ENCODE measurements around the gene CKAP2L. TPM values are rescaled to one million over a fixed set of nuclear protein-coding genes. Genes with fewer than 3 reads are reported as not detected.
A peak's percentile ranks its signal among the peaks of the same experiment; 100 is the strongest.

CKAP2L gene
- total RNA-seq, 4 donors from 2014 or later = 4.3 to 14.4 (median 6.7) TPM

DNA sequence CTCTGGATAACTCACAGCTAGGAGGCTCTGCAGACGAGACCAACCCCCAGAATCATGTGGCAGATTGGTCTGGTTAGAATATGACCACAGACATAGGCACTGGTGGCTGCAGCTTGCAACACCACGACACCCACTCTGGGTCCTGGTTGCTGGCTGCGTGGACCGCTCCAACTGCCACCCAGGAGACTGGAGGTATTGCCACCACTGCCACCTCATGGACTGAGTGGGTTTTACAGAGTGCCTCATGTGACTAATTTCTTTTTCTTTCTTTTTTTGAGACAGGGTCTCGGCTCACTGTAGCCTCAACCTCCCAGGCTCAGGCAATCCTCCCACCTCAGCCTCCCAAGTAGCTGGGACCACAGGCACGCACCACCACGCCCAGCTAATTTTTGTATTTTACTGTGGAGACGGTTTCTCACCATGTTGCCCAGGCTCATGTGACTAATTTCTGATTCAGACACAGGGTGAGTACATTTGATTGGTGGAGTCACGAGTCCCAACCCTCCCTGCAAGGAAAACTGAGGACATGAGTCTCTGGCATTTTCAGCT, 73.5 kb downstream of the CKAP2L start:
- peak overlapping the region in 3 of 4 donors; percentile 9 to 39 (median 21) for H3K4me3 ChIP-seq
- no peaks in the 10 kb centered on the region for H3K36me3 ChIP-seq
- H3K4me1 ChIP-seq = peaks cover 4 to 31% (median 17%) of the 10 kb centered on the region in 3 donors
- DNase-seq = peak; percentile 27
- H3K9me3 ChIP-seq = no peaks in the 10 kb centered on the region
- peak overlapping the region; percentile 6 to 46 (median 25) for H3K27ac ChIP-seq
- TF ChIP-seq, protein P1, sequence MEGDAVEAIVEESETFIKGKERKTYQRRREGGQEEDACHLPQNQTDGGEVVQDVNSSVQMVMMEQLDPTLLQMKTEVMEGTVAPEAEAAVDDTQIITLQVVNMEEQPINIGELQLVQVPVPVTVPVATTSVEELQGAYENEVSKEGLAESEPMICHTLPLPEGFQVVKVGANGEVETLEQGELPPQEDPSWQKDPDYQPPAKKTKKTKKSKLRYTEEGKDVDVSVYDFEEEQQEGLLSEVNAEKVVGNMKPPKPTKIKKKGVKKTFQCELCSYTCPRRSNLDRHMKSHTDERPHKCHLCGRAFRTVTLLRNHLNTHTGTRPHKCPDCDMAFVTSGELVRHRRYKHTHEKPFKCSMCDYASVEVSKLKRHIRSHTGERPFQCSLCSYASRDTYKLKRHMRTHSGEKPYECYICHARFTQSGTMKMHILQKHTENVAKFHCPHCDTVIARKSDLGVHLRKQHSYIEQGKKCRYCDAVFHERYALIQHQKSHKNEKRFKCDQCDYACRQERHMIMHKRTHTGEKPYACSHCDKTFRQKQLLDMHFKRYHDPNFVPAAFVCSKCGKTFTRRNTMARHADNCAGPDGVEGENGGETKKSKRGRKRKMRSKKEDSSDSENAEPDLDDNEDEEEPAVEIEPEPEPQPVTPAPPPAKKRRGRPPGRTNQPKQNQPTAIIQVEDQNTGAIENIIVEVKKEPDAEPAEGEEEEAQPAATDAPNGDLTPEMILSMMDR (IDR thresholded peaks at IDR 0.05) = peak; percentile 51 to 87 (median 75)
- no peak for TF ChIP-seq POLR2A (IDR thresholded peaks at IDR 0.05)
- H3K27me3 ChIP-seq = no peaks in the 10 kb centered on the region
- WGBS, 2 donors = 19 to 28% methylated on average over 9 of the region's 9 CpGs
- intact Hi-C loops (cut with DNase I) = no loop called here

DNA sequence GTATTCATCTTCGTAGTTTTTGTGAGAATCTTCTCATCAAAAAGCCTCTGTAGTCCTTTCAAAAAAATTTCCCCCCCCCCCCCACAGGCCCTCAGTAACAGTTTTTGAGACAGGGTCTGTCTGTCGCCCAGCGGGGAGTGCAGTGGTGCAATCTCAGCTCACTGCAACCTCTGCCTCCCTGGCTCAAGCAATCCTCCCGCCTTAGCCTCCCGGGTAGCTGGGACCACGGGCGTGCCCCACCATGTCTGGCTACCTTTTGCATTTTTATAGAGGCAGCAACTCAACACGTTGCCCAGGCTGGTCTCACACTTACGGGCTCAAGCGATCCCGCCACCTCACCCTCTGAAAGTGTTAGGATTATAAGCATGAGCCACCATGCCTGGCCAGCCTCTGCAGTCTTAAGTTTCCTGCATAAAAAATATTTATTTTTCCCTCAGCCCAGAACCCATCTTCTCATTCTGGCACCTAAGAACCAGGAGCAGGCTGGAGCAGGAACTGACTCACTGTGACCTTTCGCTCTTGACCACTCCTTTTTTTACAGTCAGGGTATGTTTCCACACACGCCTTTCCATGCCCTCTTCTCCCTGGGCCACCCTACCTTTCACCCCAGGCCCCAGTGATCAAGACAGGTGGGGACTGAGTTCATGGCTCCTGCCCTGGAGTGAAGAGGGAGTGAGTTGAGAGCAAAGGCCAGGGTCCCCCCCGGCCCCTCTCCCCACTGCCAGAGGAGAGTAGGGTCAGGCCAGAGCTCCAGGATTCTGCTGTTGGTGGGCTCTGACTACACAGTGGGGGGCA, 76.1 kb downstream of the CKAP2L start:
- no peak for DNase-seq
- Histone ChIP-seq H3K27ac (no peak overlapping the region), H3K4me1 (peaks cover 4 to 38% (median 17%) of the 10 kb centered on the region in 3 donors), H3K27me3 (no peaks in the 10 kb centered on the region), H3K4me3 (no peak overlapping the region), H3K9me3 (no peaks in the 10 kb centered on the region), H3K36me3 (no peaks in the 10 kb centered on the region)
- intact Hi-C loops (cut with DNase I) = no loop called here
- TF ChIP-seq, protein P1 (IDR thresholded peaks at IDR 0.05) = no peak
- no peak for TF ChIP-seq POLR2A (IDR thresholded peaks at IDR 0.05)
- WGBS, 2 donors = 75 to 81% methylated on average over 11 to 14 of the region's 14 CpGs

DNA sequence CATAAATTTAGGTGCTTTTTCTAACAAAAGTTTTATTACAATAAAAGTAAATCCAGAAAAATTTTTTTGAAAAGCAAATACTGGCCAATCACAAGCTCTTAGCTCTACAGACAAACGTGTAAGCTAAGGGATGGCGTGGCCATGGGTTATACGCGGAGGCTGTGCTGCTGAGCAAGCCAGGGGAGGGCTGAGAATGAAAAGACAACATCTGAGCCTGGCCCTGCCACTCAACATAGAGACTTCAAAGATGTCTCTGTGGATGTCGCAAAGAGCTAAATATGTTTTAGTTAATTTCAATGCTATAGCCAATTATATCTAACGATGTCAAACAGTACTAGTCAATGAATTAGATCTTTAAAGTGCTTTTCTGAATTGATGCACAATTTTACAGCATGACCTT, 76.9 kb downstream of the CKAP2L start:
- Histone ChIP-seq H3K4me3 (no peak overlapping the region), H3K36me3 (no peaks in the 10 kb centered on the region), H3K27me3 (no peaks in the 10 kb centered on the region), H3K4me1 (peaks cover 0 to 36% (median 9%) of the 10 kb centered on the region in 3 donors), H3K9me3 (no peaks in the 10 kb centered on the region), H3K27ac (no peak overlapping the region)
- 87 to 89% methylated on average over 6 of the region's 6 CpGs for WGBS, 2 donors
- DNase-seq = no peak
- intact Hi-C loops (cut with DNase I) = no loop called here
- TF ChIP-seq POLR2A (IDR thresholded peaks at IDR 0.05) = no peak
- TF ChIP-seq, protein P1 (IDR thresholded peaks at IDR 0.05) = no peak

Other genes with a start within 250 kb of the CKAP2L start
- gene POLR1B, start 222.1 kb downstream of the CKAP2L start, total RNA-seq = 10 to 100 TPM; 16.7 to 31.3 (median 21.1) TPM
- gene CHCHD5, start 180.0 kb downstream of the CKAP2L start, total RNA-seq = 10 to 100 TPM; 16.6 to 31.2 (median 18.4) TPM
- gene SLC20A1, start 118.7 kb downstream of the CKAP2L start, total RNA-seq = 10 to 100 TPM in 3 of 4 donors, 1 to 10 TPM in 1; 9.4 to 26.9 (median 21.5) TPM
- not detected for gene NT5DC4, start 43.6 kb downstream of the CKAP2L start, total RNA-seq
- gene IL1A, start 19.9 kb upstream of the CKAP2L start, total RNA-seq = 10 to 100 TPM in 1 of 4 donors, 1 to 10 TPM in 2, under 1 TPM in 1; 0.53 to 37.4 (median 4.3) TPM
- 10 to 100 TPM in 1 of 4 donors, 1 to 10 TPM in 3; 1.3 to 16.5 (median 4.4) TPM for gene IL1B, start 72.2 kb upstream of the CKAP2L start, total RNA-seq
- gene IL37, start 146.6 kb upstream of the CKAP2L start, total RNA-seq = 1 to 10 TPM in 1 of 4 donors, not detected in 3; 1.3 TPM
- 100 to 1,000 TPM in 1 of 4 donors, 1 to 10 TPM in 2, not detected in 1; 7.3 to 223 (median 7.7) TPM for gene IL36G, start 213.4 kb upstream of the CKAP2L start, total RNA-seq
- 100 to 1,000 TPM in 3 of 4 donors, 10 to 100 TPM in 1; 54.9 to 254 (median 207) TPM for gene IL36A, start 240.8 kb upstream of the CKAP2L start, total RNA-seq